ENCODE measurements around the gene LRMDA. TPM values are rescaled to one million over a fixed set of nuclear protein-coding genes. Genes with fewer than 3 reads are reported as not detected.

Gene LRMDA
- total RNA-seq, 1 experiment from 2014 or later = 1.2 TPM

DNA sequence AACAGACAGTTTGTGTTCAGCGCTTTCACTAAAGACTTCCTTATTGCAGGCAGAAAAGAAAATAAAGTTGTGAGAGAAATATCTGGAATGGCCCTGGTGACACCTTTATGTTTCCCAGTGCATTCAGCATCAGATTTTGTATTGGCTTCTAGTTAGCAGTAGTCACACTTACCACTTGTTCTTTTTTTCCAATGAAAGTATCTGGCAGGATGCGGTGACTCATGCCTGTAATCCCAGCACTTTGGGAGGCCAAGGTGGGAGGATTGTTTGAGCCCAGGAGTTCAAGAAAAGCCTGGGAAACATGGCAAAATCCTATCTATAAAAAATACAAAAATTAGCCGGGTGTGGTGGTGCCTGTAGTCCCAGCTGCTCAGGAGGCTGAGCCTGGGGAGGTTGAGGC lies 649.6 kb downstream of the LRMDA start:
- H2AFZ ChIP-seq (ENCODE audit: low read length) = no peak overlapping the region
- ChIA-PET POLR2A (ENCODE audit: unreplicated experiment) (no interaction called here), CTCF (no interaction called here)
- no peaks in the 10 kb centered on the region for H3K9me2 ChIP-seq (replicated peaks; ENCODE audit: low read length)
- TF ChIP-seq EZH2phosphoT487 (IDR thresholded peaks at IDR 0.05; ENCODE audit: borderline replicate concordance, low read length) (no peak), EZH2 (IDR thresholded peaks at IDR 0.05; ENCODE audit: low read length, unreplicated experiment) (no peak), CTCF (conservative IDR thresholded peaks at IDR 0.05; ENCODE audit: low read depth, low read length) (no peak)
- no peak overlapping the region for H3K9ac ChIP-seq (ENCODE audit: low read length)
- no peaks in the 10 kb centered on the region; the same call in 1 of the 2 replicates for H3K4me1 ChIP-seq (ENCODE audit: insufficient read depth, low read length)
- DNase-seq (peak; percentile 69), ATAC-seq (peak; percentile 47)
- peaks cover 18% of the 10 kb centered on the region for H3K27me3 ChIP-seq (ENCODE audit: low read length)
- no peak overlapping the region for H3K4me2 ChIP-seq (ENCODE audit: low read length)
- H3K9me3 ChIP-seq (ENCODE audit: low read length) = no peaks in the 10 kb centered on the region
- BruUV-seq (replicated peaks) = no TSS peak
- no peaks in the 10 kb centered on the region for H3K36me3 ChIP-seq (ENCODE audit: low read depth, low read length)
- no peak overlapping the region for H3K4me3 ChIP-seq (ENCODE audit: low read length)
- H3K79me2 ChIP-seq (ENCODE audit: low read length) = no peaks in the 10 kb centered on the region
- H4K20me1 ChIP-seq (ENCODE audit: low read length) = no peaks in the 10 kb centered on the region
- no peak overlapping the region for H3K27ac ChIP-seq (ENCODE audit: low read length)
- intact Hi-C loops (cut with micrococcal nuclease) = loop anchor here (5.0 kb wide), 1 partner anchor 549 kb away; no protein-coding TSS in a partner anchor
- H3F3A ChIP-seq (ENCODE audit: low read length, unreplicated experiment) = no peaks in the 10 kb centered on the region

DNA sequence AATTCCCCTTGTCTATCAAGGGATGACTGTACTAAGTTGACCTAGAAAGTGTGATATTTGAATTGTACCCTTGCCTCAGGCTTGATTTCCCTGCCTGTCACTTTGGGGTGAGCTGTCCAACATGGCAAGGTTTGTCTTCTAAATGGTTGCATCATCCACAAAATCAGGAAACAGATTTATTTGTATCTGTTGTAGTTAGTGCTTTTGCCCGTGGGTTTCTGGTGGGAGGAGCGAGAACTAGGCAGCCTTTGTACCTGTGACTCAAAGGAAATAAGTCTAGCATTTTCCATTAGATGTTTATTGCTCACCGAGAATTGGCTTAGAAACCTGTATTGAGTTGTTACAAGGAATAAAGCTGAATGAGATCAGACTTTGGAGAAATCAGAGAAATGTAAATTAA lies 650.8 kb downstream of the LRMDA start:
- H3K4me1 ChIP-seq (ENCODE audit: insufficient read depth, low read length) = no peaks in the 10 kb centered on the region; the same call in 1 of the 2 replicates
- no peaks in the 10 kb centered on the region for H3F3A ChIP-seq (ENCODE audit: low read length, unreplicated experiment)
- POLR2A ChIA-PET (ENCODE audit: unreplicated experiment) = no interaction called here
- H3K9me3 ChIP-seq (ENCODE audit: low read length) = no peaks in the 10 kb centered on the region
- no peaks in the 10 kb centered on the region for H3K79me2 ChIP-seq (ENCODE audit: low read length)
- H3K9ac ChIP-seq (ENCODE audit: low read length) = no peak overlapping the region
- H3K27me3 ChIP-seq (ENCODE audit: low read length) = peaks cover 21% of the 10 kb centered on the region
- H3K36me3 ChIP-seq (ENCODE audit: low read depth, low read length) = no peaks in the 10 kb centered on the region
- H3K4me2 ChIP-seq (ENCODE audit: low read length) = no peak overlapping the region
- intact Hi-C loops (cut with micrococcal nuclease) = loop anchor here (5.0 kb wide), 1 partner anchor 550 kb away; no protein-coding TSS in a partner anchor
- H2AFZ ChIP-seq (ENCODE audit: low read length) = no peak overlapping the region
- no TSS peak for BruUV-seq (replicated peaks)
- no peak overlapping the region for H3K27ac ChIP-seq (ENCODE audit: low read length)
- H4K20me1 ChIP-seq (ENCODE audit: low read length) = no peaks in the 10 kb centered on the region
- TF ChIP-seq EZH2phosphoT487 (IDR thresholded peaks at IDR 0.05; ENCODE audit: borderline replicate concordance, low read length) (no peak), EZH2 (IDR thresholded peaks at IDR 0.05; ENCODE audit: low read length, unreplicated experiment) (no peak), CTCF (conservative IDR thresholded peaks at IDR 0.05; ENCODE audit: low read depth, low read length) (no peak)
- CTCF ChIA-PET = no interaction called here
- ATAC-seq = no peak
- peak; percentile 53 for DNase-seq
- H3K4me3 ChIP-seq (ENCODE audit: low read length) = no peak overlapping the region
- no peaks in the 10 kb centered on the region for H3K9me2 ChIP-seq (replicated peaks; ENCODE audit: low read length)

DNA sequence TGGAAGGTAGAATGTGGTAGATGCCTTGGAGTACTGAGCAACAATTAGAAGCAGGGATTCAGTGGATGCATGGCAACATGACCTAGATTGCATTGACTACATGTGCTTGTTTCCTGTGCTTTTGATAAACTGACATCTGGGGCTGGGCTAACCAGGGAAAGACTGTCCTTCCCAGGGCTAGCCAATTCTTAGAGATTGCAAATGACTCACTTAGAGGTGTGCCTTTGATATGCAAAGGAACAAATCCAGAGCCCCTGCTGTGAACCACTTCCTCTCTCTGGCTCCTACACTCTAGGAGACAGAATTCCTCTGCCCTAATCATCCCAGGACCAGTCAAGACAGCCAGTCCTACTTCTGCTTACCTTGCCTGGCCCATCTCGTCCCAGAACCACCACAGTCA lies 651.5 kb downstream of the LRMDA start:
- Histone ChIP-seq H3K9me3 (ENCODE audit: low read length) (no peaks in the 10 kb centered on the region), H3K27me3 (ENCODE audit: low read length) (peaks cover 21% of the 10 kb centered on the region), H3K9me2 (replicated peaks; ENCODE audit: low read length) (no peaks in the 10 kb centered on the region), H3K4me1 (ENCODE audit: insufficient read depth, low read length) (no peaks in the 10 kb centered on the region; the same call in 1 of the 2 replicates), H4K20me1 (ENCODE audit: low read length) (no peaks in the 10 kb centered on the region), H3K27ac (ENCODE audit: low read length) (no peak overlapping the region), H3K36me3 (ENCODE audit: low read depth, low read length) (no peaks in the 10 kb centered on the region), H3K4me2 (ENCODE audit: low read length) (no peak overlapping the region), H3K4me3 (ENCODE audit: low read length) (no peak overlapping the region), H3F3A (ENCODE audit: low read length, unreplicated experiment) (no peaks in the 10 kb centered on the region), H2AFZ (ENCODE audit: low read length) (no peak overlapping the region), H3K79me2 (ENCODE audit: low read length) (no peaks in the 10 kb centered on the region), H3K9ac (ENCODE audit: low read length) (no peak overlapping the region)
- no peak for TF ChIP-seq EZH2phosphoT487 (IDR thresholded peaks at IDR 0.05; ENCODE audit: borderline replicate concordance, low read length)
- no peak for TF ChIP-seq EZH2 (IDR thresholded peaks at IDR 0.05; ENCODE audit: low read length, unreplicated experiment)
- TF ChIP-seq CTCF (conservative IDR thresholded peaks at IDR 0.05; ENCODE audit: low read depth, low read length) = no peak
- ATAC-seq = peak; percentile 17
- DNase-seq = peak; percentile 73
- intact Hi-C loops (cut with micrococcal nuclease) = loop anchor here (5.0 kb wide), 1 partner anchor 551 kb away; no protein-coding TSS in a partner anchor
- POLR2A ChIA-PET (ENCODE audit: unreplicated experiment) = no interaction called here
- CTCF ChIA-PET = no interaction called here
- BruUV-seq (replicated peaks) = no TSS peak
